Gastroesophageal sphincter (tissue), 4 donors: ENCODE data around the gene PLPP1. TPM values are rescaled to one million over a fixed set of nuclear protein-coding genes. Genes with fewer than 3 reads are reported as not detected.

Source experiments
- ATAC-seq: fragments of 150-250 bp; one replicate; pipeline ENCODE4 v1.9.1; 2016; ENCODE audit warnings: mild to moderate bottlenecking, moderate library complexity
- H3K27ac ChIP-seq, 4 donors: fragments of 200-600 bp; sonication (generic) in 3 of 4; 1 replicate in 3 of 4; 2 replicates in 1 of 4; pipeline ENCODE4 v1.5.1; 2016 to 2019
- H3K27me3 ChIP-seq: fragments of 200-600 bp; sonication (generic); one replicate; pipeline ENCODE4 v1.5.1; 2019
- H3K36me3 ChIP-seq, 2 donors: fragments of 200-600 bp; sonication (generic); one replicate each; pipeline ENCODE4 v1.5.1; 2019; ENCODE audit warnings: control low read depth in 1 of 2
- H3K4me1 ChIP-seq, 3 donors: fragments of 200-600 bp; sonication (generic); 1 replicate in 2 of 3; 2 replicates in 1 of 3; pipeline ENCODE4 v1.5.1; 2016 to 2019; ENCODE audit warnings: control low read depth in 2 of 3
- H3K4me3 ChIP-seq, 2 donors: fragments of 200-600 bp; sonication (generic); one replicate each; pipeline ENCODE4 v1.5.1; 2019; ENCODE audit warnings: mild to moderate bottlenecking in 1 of 2, moderate library complexity in 1 of 2
- H3K9me3 ChIP-seq, 3 donors: fragments of 200-600 bp; sonication (generic); one replicate each; pipeline ENCODE4 v1.5.1; 2017 to 2019; ENCODE audit warnings: control low read depth in 2 of 3
- CTCF ChIP-seq, 4 experiments: fragments of 200-600 bp in 2 of 4; fragments of 450-650 bp in 2 of 4; sonication (generic) in 1 of 4; IDR thresholded peaks; one replicate each; pipeline ENCODE4 v1.5.1; 2017 to 2019; ENCODE audit warnings: antibody characterized with exemption in 4 of 4, mild to moderate bottlenecking in 2 of 4, moderate library complexity in 2 of 4
- EP300 ChIP-seq: sonication (generic); formaldehyde crosslinking; IDR thresholded peaks from one replicate; pipeline ENCODE4 v1.6.1; 2017; ENCODE audit warnings: antibody characterized with exemption, mild to moderate bottlenecking
- POLR2A ChIP-seq, 2 donors: fragments of 450-650 bp; IDR thresholded peaks; one replicate each; pipeline ENCODE4 v1.6.1; 2017; ENCODE audit warnings: antibody characterized with exemption in 2 of 2, mild to moderate bottlenecking in 2 of 2, moderate library complexity in 1 of 2
- POLR2AphosphoS5 ChIP-seq: sonication (generic); formaldehyde crosslinking; IDR thresholded peaks from one replicate; pipeline ENCODE4 v1.6.1; 2017; ENCODE audit warnings: antibody characterized with exemption
- WGBS, 2 donors: methylation state at CpG; one replicate each; pipeline ENCODE4 v1.1.5; 2018; ENCODE audit warnings: low coverage in 1 of 2; 5-methylcytosine and 5-hydroxymethylcytosine counted together
- total RNA-seq, 4 donors: library from RNA; depleted of rRNA; stranded (reverse); fragments of >200 nt; gene quantifications; one replicate each; pipeline ENCODE4 v1.1.0, GENCODE V29; 2016

The PLPP1 gene
- total RNA-seq, 4 donors from 2014 or later, result 209 to 314 (median 250) TPM

DNA sequence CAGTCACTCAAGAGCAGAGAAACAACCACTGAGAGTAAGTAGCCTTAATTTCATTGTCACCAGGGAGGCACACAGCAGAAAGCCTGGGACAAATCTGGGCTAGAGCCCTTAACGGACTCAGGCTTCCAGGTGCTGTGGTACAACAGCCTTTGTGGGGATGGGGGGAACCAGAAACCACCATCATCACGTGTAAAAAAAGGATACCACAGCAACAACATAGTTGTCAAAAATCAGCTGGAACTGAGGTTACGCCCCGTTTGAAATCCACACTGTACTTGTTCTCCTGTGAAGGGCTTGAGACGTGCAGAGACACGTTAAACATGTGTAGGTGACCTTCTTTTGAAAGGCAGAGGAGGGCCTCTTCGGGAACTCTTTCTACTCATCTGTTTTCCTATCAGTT is 16.6 kb upstream of the PLPP1 start:
- H3K27ac ChIP-seq, result no peak overlapping the region
- no peaks in the 10 kb centered on the region for H3K36me3 ChIP-seq
- no peaks in the 10 kb centered on the region for H3K9me3 ChIP-seq
- H3K4me3 ChIP-seq, result no peak overlapping the region
- no peaks in the 10 kb centered on the region for H3K27me3 ChIP-seq
- WGBS, 2 donors, result 87 to 95% methylated on average over 5 to 7 of the region's 7 CpGs
- TF ChIP-seq POLR2A (IDR thresholded peaks at IDR 0.05) (no peak), EP300 (no peak), CTCF (IDR thresholded peaks at IDR 0.05) (no peak)
- no peak for ATAC-seq
- H3K4me1 ChIP-seq, result peaks cover 0 to 9% (median 0%) of the 10 kb centered on the region in 3 donors

DNA sequence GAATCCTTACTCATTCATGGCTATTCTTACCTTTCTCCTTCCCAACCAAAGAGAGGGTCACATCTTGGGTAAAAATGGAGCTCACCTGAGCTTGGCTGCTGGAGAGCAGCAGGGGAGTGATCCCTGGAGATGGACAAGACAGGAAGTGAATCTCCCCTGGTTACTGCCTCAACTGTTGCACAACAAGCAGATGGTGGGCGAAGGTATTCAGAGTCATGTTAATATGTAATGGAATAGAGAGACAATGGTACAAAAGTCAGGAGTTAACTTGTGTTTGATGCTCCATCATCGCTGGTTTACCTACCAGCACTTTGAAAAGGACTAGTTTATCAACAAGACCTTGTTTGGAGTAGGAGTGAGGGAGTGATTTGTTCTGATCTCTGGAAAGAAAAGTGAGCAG is 13.0 kb upstream of the PLPP1 start:
- no peak overlapping the region for H3K27ac ChIP-seq
- TF ChIP-seq CTCF (IDR thresholded peaks at IDR 0.05) (no peak), POLR2AphosphoS5 (no peak), POLR2A (IDR thresholded peaks at IDR 0.05) (no peak), EP300 (no peak)
- H3K4me3 ChIP-seq, result no peak overlapping the region
- H3K27me3 ChIP-seq, result no peaks in the 10 kb centered on the region
- WGBS, 2 donors, result 83 to 94% methylated on average over 1 to 2 of the region's 2 CpGs
- no peaks in the 10 kb centered on the region for H3K36me3 ChIP-seq
- H3K9me3 ChIP-seq, result no peaks in the 10 kb centered on the region
- ATAC-seq, result no peak
- H3K4me1 ChIP-seq, result no peaks in the 10 kb centered on the region

DNA sequence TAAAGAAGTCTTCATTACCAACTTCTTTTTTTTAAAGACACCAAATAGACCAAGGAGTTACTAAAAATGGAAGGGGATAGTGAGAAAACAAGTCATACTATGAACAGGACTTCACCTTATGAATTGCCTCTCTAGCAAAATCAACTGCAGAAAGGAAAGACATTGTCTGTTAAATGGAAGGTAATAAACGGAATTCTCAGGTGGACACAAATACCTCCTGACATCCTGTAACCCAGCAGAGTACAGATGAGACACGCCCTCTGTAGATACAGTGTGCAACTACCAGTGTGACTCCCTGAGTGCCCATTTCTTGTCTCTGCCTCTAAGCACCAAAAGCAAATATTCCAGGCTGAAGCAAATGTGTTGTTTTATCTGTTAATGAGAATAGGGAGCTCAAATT is 12.2 kb upstream of the PLPP1 start:
- H3K27ac ChIP-seq, result no peak overlapping the region
- no peaks in the 10 kb centered on the region for H3K4me1 ChIP-seq
- H3K9me3 ChIP-seq, result no peaks in the 10 kb centered on the region
- H3K27me3 ChIP-seq, result no peaks in the 10 kb centered on the region
- H3K4me3 ChIP-seq, result no peak overlapping the region
- ATAC-seq, result no peak
- TF ChIP-seq EP300 (no peak), POLR2AphosphoS5 (no peak), CTCF (IDR thresholded peaks at IDR 0.05) (no peak), POLR2A (IDR thresholded peaks at IDR 0.05) (no peak)
- no peaks in the 10 kb centered on the region for H3K36me3 ChIP-seq
- WGBS, 2 donors, result 90 to 100% methylated on average over 2 of the region's 2 CpGs

DNA sequence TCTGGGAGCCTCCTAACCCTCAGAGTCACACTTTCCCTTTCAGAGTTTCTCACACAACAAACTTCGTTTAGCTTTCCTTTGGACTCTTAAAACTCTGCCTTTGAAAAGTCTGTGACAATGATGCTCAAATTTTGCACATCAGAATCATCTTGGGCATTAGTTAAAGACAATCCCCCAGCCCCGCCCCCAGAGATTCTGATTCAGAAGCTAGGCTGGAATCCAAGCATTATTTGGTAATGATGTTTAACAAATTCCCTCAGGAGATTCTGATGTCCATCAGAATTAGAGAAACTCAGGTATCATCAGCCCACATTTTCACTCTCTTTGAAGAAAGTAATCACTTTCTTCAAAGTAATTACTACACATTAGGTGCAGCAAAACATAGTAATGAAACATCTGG is 9.6 kb upstream of the PLPP1 start:
- H3K9me3 ChIP-seq, result no peaks in the 10 kb centered on the region
- ATAC-seq, result no peak
- H3K4me1 ChIP-seq, result no peaks in the 10 kb centered on the region
- H3K36me3 ChIP-seq, result no peaks in the 10 kb centered on the region
- no peaks in the 10 kb centered on the region for H3K27me3 ChIP-seq
- H3K27ac ChIP-seq, result no peak overlapping the region
- WGBS, 2 donors, result 68% methylated on average over 2 of the region's 2 CpGs; no CpG with 5 or more reads in 1 of the 2 donors
- H3K4me3 ChIP-seq, result no peak overlapping the region
- no peak for TF ChIP-seq CTCF (IDR thresholded peaks at IDR 0.05)
- no peak for TF ChIP-seq POLR2A (IDR thresholded peaks at IDR 0.05)
- TF ChIP-seq EP300, result no peak
- no peak for TF ChIP-seq POLR2AphosphoS5

GRCh38 chr5:55541056-55541635 is 6.4 kb upstream of the PLPP1 start:
- Histone ChIP-seq H3K27ac (no peak overlapping the region), H3K9me3 (no peaks in the 10 kb centered on the region), H3K36me3 (no peaks in the 10 kb centered on the region), H3K4me1 (no peaks in the 10 kb centered on the region), H3K27me3 (no peaks in the 10 kb centered on the region), H3K4me3 (no peak overlapping the region)
- ATAC-seq, result no peak
- TF ChIP-seq EP300 (no peak), CTCF (IDR thresholded peaks at IDR 0.05) (no peak), POLR2AphosphoS5 (no peak), POLR2A (IDR thresholded peaks at IDR 0.05) (no peak)
- 100% methylated on average over 1 of the region's 1 CpG for WGBS, 2 donors
